ENCODE data around the gene GZMH. TPM values are rescaled to one million over a fixed set of nuclear protein-coding genes. Genes with fewer than 3 reads are reported as not detected.

Gene GZMH
- total RNA-seq, 4 donors from 2014 or later = not detected

DNA sequence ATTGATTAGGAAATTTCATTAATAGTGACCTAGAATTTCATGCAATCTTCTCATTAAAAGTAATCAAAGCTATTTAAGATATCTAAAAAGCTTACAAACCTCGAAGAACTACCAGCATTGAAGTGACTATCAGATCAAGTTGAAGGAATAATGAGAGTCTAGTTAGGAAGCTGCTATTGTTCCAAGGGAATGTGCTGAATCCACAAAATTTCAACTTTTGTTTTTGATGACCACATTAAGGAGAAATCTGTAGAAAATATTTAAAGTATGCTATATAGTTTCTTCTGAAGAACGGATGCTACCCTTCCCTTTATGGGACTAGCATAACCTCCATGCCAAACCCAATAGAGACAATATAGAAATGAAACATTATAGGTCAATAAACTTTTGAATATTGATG, 30.9 kb downstream of the GZMH start:
- no peaks in the 10 kb centered on the region for H3K36me3 ChIP-seq
- H3K9me3 ChIP-seq = no peaks in the 10 kb centered on the region
- H3K27ac ChIP-seq = no peak overlapping the region
- TF ChIP-seq, protein P1, sequence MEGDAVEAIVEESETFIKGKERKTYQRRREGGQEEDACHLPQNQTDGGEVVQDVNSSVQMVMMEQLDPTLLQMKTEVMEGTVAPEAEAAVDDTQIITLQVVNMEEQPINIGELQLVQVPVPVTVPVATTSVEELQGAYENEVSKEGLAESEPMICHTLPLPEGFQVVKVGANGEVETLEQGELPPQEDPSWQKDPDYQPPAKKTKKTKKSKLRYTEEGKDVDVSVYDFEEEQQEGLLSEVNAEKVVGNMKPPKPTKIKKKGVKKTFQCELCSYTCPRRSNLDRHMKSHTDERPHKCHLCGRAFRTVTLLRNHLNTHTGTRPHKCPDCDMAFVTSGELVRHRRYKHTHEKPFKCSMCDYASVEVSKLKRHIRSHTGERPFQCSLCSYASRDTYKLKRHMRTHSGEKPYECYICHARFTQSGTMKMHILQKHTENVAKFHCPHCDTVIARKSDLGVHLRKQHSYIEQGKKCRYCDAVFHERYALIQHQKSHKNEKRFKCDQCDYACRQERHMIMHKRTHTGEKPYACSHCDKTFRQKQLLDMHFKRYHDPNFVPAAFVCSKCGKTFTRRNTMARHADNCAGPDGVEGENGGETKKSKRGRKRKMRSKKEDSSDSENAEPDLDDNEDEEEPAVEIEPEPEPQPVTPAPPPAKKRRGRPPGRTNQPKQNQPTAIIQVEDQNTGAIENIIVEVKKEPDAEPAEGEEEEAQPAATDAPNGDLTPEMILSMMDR (IDR thresholded peaks at IDR 0.05 in 4 of 5, conservative IDR thresholded peaks at IDR 0.05 in 1 of 5) = no peak
- no peak for TF ChIP-seq POLR2A (IDR thresholded peaks at IDR 0.05)
- DNase-seq (no peak), ATAC-seq (no peak)
- in situ Hi-C loops (cut with MboI; ENCODE audit: low sequenced_read_pairs in 4 of 4) = no loop called here
- intact Hi-C loops (cut with DNase I; ENCODE audit: low total_unique reads) = no loop called here
- no peaks in the 10 kb centered on the region for H3K27me3 ChIP-seq
- H3K4me1 ChIP-seq = no peaks in the 10 kb centered on the region
- no peak overlapping the region for H3K4me3 ChIP-seq

DNA sequence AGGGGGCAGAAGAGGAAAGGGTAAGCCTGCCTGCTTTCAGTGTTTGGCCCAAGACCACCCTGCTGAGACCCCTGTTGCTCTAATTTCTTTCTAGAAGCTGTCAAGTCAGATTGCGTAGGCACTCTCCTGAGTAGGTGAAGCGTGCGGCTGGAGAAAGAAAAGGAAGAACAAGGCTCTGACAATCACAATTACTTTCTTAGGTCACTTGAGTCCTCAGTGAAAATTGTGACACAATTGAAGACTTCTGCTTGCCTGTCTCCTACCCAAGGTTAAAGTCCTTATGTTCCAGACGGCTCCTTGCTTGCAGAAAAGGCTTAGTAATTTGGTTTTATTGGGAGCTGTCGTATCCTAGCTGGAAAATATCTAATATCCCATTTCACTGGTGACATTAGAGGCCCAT, 32.7 kb downstream of the GZMH start:
- DNase-seq = no peak
- intact Hi-C loops (cut with DNase I; ENCODE audit: low total_unique reads) (no loop called here), in situ Hi-C loops (cut with MboI; ENCODE audit: low sequenced_read_pairs in 4 of 4) (no loop called here)
- Histone ChIP-seq H3K36me3 (no peaks in the 10 kb centered on the region), H3K27me3 (no peaks in the 10 kb centered on the region), H3K27ac (no peak overlapping the region), H3K4me3 (no peak overlapping the region), H3K4me1 (no peaks in the 10 kb centered on the region), H3K9me3 (no peaks in the 10 kb centered on the region)
- TF ChIP-seq, protein P1 (IDR thresholded peaks at IDR 0.05 in 4 of 5, conservative IDR thresholded peaks at IDR 0.05 in 1 of 5) = no peak
- no peak for TF ChIP-seq POLR2A (IDR thresholded peaks at IDR 0.05)
- no peak for ATAC-seq

DNA sequence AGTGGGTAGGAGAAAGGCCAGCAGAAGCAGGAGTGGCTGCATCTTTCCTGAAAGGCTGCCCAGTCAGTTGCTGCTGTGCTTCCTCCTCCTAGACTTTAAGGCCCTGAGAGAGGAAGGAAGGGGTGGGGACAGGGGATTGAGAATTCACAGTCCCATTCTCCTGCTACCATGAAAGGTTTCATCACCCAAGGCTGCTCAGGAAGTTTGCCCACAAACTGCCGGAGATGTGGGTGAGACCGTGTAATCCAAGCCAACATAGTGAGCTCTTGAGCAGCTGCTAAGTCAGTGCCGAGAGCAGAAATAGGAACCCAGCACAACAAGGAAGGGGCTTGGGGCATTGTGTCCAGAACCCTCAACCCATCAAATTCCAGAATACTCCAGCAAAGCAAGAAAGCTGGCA, 33.3 kb downstream of the GZMH start, which contains the start of gene CTSG:
Gene CTSG (minus strand): TSS at position 69 of the 400 bp plus-strand sequence. CDS start 27 bp downstream, at position 42.
- H3K36me3 ChIP-seq = no peaks in the 10 kb centered on the region
- ATAC-seq (no peak), DNase-seq (no peak)
- H3K4me1 ChIP-seq = no peaks in the 10 kb centered on the region
- TF ChIP-seq, protein P1 (IDR thresholded peaks at IDR 0.05 in 4 of 5, conservative IDR thresholded peaks at IDR 0.05 in 1 of 5) = no peak
- no peak for TF ChIP-seq POLR2A (IDR thresholded peaks at IDR 0.05)
- H3K4me3 ChIP-seq = no peak within 1 kb of the TSS
- intact Hi-C loops (cut with DNase I; ENCODE audit: low total_unique reads) (no loop called here), in situ Hi-C loops (cut with MboI; ENCODE audit: low sequenced_read_pairs in 4 of 4) (no loop called here)
- H3K27me3 ChIP-seq = no peaks in the 10 kb centered on the region
- H3K9me3 ChIP-seq = no peaks in the 10 kb centered on the region
- no peak within 1 kb of the TSS for H3K27ac ChIP-seq

DNA sequence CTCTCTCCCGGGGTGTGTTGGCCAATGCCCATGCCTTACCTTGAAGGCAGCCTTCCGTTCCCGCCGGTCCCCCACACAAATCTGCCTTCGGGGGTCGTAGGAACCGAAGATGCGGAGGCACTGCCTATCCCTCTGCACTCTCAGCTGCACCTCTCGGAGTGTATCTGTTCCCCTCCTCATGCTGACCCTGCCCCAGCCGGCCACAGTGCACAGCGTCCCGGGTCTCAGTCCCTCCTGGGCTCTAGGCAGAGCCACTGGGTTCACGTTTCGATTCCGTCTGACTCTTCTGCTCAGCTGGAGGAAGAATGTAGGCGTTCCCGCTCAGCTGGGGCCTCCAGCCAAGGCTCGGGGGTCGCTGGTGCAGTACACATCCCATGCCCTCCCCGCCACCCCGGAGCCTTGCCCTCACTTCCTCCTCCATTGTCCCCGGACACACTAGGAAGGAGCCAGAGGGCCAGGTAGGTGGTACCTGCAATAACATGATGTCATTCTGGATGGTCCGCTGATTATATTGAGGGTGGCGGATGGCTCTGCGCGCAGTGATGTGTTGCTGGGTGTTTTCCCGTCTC, 35.2 kb downstream of the GZMH start:
- no peaks in the 10 kb centered on the region for H3K9me3 ChIP-seq
- intact Hi-C loops (cut with DNase I; ENCODE audit: low total_unique reads) = no loop called here
- no peaks in the 10 kb centered on the region for H3K27me3 ChIP-seq
- H3K4me3 ChIP-seq = no peak overlapping the region
- no peaks in the 10 kb centered on the region for H3K4me1 ChIP-seq
- H3K27ac ChIP-seq = no peak overlapping the region
- in situ Hi-C loops (cut with MboI; ENCODE audit: low sequenced_read_pairs in 4 of 4) = no loop called here
- TF ChIP-seq, protein P1 (IDR thresholded peaks at IDR 0.05 in 4 of 5, conservative IDR thresholded peaks at IDR 0.05 in 1 of 5) = no peak
- no peak for TF ChIP-seq POLR2A (IDR thresholded peaks at IDR 0.05)
- H3K36me3 ChIP-seq = no peaks in the 10 kb centered on the region
- DNase-seq = no peak
- ATAC-seq = no peak

DNA sequence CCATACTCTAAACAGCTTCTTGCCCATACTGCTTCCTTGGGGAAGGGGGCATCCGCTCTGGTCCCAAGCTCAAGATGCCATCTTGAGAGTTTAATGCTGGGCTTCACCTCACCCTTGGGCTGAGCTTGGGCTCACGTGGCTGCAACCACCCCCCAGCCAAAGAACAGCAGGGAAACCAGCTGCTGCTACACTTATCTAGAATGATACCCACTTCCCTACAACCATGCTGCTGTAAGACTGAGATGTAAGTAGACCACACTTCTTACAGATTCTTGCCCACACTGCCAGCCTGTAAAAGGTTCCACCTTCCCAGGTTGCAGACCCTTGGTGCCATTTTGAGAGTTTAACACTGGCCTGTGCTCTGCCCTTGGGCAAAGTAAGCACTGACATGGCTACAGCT, 43.2 kb downstream of the GZMH start:
- ATAC-seq (no peak), DNase-seq (no peak)
- in situ Hi-C loops (cut with MboI; ENCODE audit: low sequenced_read_pairs in 4 of 4) (no loop called here), intact Hi-C loops (cut with DNase I; ENCODE audit: low total_unique reads) (no loop called here)
- no peak overlapping the region for H3K27ac ChIP-seq
- no peaks in the 10 kb centered on the region for H3K36me3 ChIP-seq
- no peak for TF ChIP-seq POLR2A (IDR thresholded peaks at IDR 0.05)
- TF ChIP-seq, protein P1 (IDR thresholded peaks at IDR 0.05 in 4 of 5, conservative IDR thresholded peaks at IDR 0.05 in 1 of 5) = no peak
- H3K27me3 ChIP-seq = no peaks in the 10 kb centered on the region
- H3K9me3 ChIP-seq = no peaks in the 10 kb centered on the region
- no peaks in the 10 kb centered on the region for H3K4me1 ChIP-seq
- H3K4me3 ChIP-seq = no peak overlapping the region

Measured in gastrocnemius medialis (tissue), 4 donors.